HEK293T (cell line): ENCODE data around the gene AKAP7.

Experiments used
- ARNT ChIP-seq: fragments of 450-650 bp; IDR thresholded peaks from 2 replicates; pipeline ENCODE4 v1.6.1; 2017; ENCODE audit warnings: mild to moderate bottlenecking
- BHLHE40 ChIP-seq: fragments of 450-650 bp; IDR thresholded peaks from 2 replicates; pipeline ENCODE4 v1.6.1; 2016; ENCODE audit warnings: mild to moderate bottlenecking, moderate library complexity, borderline replicate concordance
- ELF4 ChIP-seq: fragments of 450-650 bp; IDR thresholded peaks from 2 replicates; pipeline ENCODE4 v1.6.1; 2017; ENCODE audit warnings: antibody characterized with exemption
- FOXA1 ChIP-seq: fragments of 450-650 bp; IDR thresholded peaks from 2 replicates; pipeline ENCODE4 v1.6.1; 2016; ENCODE audit warnings: mild to moderate bottlenecking
- FOXK2 ChIP-seq: fragments of 450-650 bp; IDR thresholded peaks from 2 replicates; pipeline ENCODE4 v1.6.1; 2016; ENCODE audit warnings: mild to moderate bottlenecking
- FOXM1 ChIP-seq: fragments of 450-650 bp; IDR thresholded peaks from 2 replicates; pipeline ENCODE4 v1.6.1; 2017; ENCODE audit warnings: mild to moderate bottlenecking, borderline replicate concordance
- HDGF ChIP-seq: fragments of 450-650 bp; IDR thresholded peaks from 2 replicates; pipeline ENCODE4 v1.6.1; 2017; ENCODE audit warnings: antibody characterized with exemption, borderline replicate concordance
- L3MBTL2 ChIP-seq: fragments of 450-650 bp; conservative IDR thresholded peaks from 2 replicates; pipeline ENCODE4 v1.6.1; 2016; ENCODE audit warnings: mild to moderate bottlenecking
- SP1 ChIP-seq: fragments of 450-650 bp; IDR thresholded peaks from 2 replicates; pipeline ENCODE4 v1.6.1; 2017
- SUZ12 ChIP-seq: fragments of 450-650 bp; IDR thresholded peaks from 2 replicates; pipeline ENCODE4 v1.6.1; 2016; ENCODE audit warnings: mild to moderate bottlenecking
- TARDBP ChIP-seq: fragments of 450-650 bp; IDR thresholded peaks from 2 replicates; pipeline ENCODE4 v1.6.1; 2016
- ZNF384 ChIP-seq: fragments of 450-650 bp; IDR thresholded peaks from 2 replicates; pipeline ENCODE4 v1.6.1; 2016
- TF ChIP-seq, protein P1 (sequence below): fragments of 450-650 bp; IDR thresholded peaks from 2 replicates; pipeline ENCODE4 v1.6.1; 2016

DNA sequence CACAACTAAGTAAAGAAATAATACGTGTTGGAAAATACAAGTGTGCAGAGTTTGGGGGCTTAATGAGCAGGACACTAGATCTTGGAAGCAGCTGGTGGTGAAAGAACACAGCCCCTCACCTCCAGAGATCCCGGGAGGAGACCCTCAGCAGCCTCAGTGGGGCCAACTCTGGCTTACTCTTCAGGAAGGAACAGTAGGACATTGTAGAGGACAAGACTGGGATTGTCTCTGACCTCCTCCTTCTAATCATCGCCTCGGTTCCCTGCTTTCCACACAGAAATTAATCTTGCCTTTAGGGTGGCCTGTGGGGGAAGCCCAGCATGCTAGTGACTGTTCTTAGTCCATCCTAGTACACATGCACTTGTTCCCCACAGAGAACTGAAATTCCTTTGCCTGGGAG is 130.7 kb downstream of the AKAP7 start:
- TF ChIP-seq ZNF384 (no peak), FOXK2 (no peak), FOXM1 (no peak), HDGF (no peak), SUZ12 (no peak), ARNT (no peak), L3MBTL2 (no peak), BHLHE40 (no peak), ELF4 (no peak), SP1 (no peak), TARDBP (no peak), FOXA1 (no peak)
- TF ChIP-seq, protein P1, sequence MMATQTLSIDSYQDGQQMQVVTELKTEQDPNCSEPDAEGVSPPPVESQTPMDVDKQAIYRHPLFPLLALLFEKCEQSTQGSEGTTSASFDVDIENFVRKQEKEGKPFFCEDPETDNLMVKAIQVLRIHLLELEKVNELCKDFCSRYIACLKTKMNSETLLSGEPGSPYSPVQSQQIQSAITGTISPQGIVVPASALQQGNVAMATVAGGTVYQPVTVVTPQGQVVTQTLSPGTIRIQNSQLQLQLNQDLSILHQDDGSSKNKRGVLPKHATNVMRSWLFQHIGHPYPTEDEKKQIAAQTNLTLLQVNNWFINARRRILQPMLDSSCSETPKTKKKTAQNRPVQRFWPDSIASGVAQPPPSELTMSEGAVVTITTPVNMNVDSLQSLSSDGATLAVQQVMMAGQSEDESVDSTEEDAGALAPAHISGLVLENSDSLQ: no peak
